ENCODE measurements around the gene SUSD2. TPM values are rescaled to one million over a fixed set of nuclear protein-coding genes. Genes with fewer than 3 reads are reported as not detected.
"Not testable (repeated sequence)": the region's sequence is repeated elsewhere in the genome, so short reads cannot be mapped to it uniquely, and the experiment has no call there.

The SUSD2 gene
- total RNA-seq, 1 experiment from 2014 or later, result 0.20 TPM

- H3K36me3 ChIP-seq, result no peaks in the 10 kb centered on the region
- no peak overlapping the region for H3K4me3 ChIP-seq
- DNase-seq, result no peak
- H3K27me3 ChIP-seq, result no peaks in the 10 kb centered on the region
- H3K9me3 ChIP-seq, result no peaks in the 10 kb centered on the region
These were observed 54.0 kb downstream of the SUSD2 start for GRCh38 chr22:24235315-24235714.

- H3K9me3 ChIP-seq, result no peaks in the 10 kb centered on the region
- no peak overlapping the region for H3K4me3 ChIP-seq
- DNase-seq, result no peak
- no peaks in the 10 kb centered on the region for H3K36me3 ChIP-seq
- H3K27me3 ChIP-seq, result no peaks in the 10 kb centered on the region
These were observed 55.4 kb downstream of the SUSD2 start for GRCh38 chr22:24236656-24237055.

- not testable (repeated sequence) for DNase-seq, H3K4me3 ChIP-seq, H3K27me3 ChIP-seq, H3K36me3 ChIP-seq, H3K9me3 ChIP-seq
These were observed 56.9 kb downstream of the SUSD2 start for GRCh38 chr22:24238101-24238694.

Other genes with a start within 250 kb of the SUSD2 start
- gene GSTT2B, start 220.3 kb upstream of the SUSD2 start, total RNA-seq (2014; rRNA removed; shearing (Covaris generic); ENCODE audit: low replicate concordance), result 23.8 and 23.9 TPM in 2 replicates
- 4.7 and 6.6 TPM in 2 replicates for gene DDTL, start 214.6 kb upstream of the SUSD2 start, total RNA-seq (2014; rRNA removed; shearing (Covaris generic); ENCODE audit: low replicate concordance)
- gene DDT, start 207.0 kb upstream of the SUSD2 start, total RNA-seq (2014; rRNA removed; shearing (Covaris generic); ENCODE audit: low replicate concordance), result 64.9 and 160 TPM in 2 replicates
- gene GSTT2, start 201.4 kb upstream of the SUSD2 start, total RNA-seq (2014; rRNA removed; shearing (Covaris generic); ENCODE audit: low replicate concordance), result 0.30 and 1.6 TPM in 2 replicates
- not detected in 2 replicates for gene GSTT4, start 176.0 kb upstream of the SUSD2 start, total RNA-seq (2014; rRNA removed; shearing (Covaris generic); ENCODE audit: low replicate concordance)
- 16.3 and 25.1 TPM in 2 replicates for gene CABIN1, start 170.2 kb upstream of the SUSD2 start, total RNA-seq (2014; rRNA removed; shearing (Covaris generic); ENCODE audit: low replicate concordance)
- gene GGT5, start 63.6 kb downstream of the SUSD2 start, total RNA-seq (2014; rRNA removed; shearing (Covaris generic); ENCODE audit: low replicate concordance), result not detected in 2 replicates
- 11.0 and 30.9 TPM in 2 replicates for gene SPECC1L, start 89.3 kb downstream of the SUSD2 start, total RNA-seq (2014; rRNA removed; shearing (Covaris generic); ENCODE audit: low replicate concordance)
- gene ADORA2A, start 246.1 kb downstream of the SUSD2 start, total RNA-seq (2014; rRNA removed; shearing (Covaris generic); ENCODE audit: low replicate concordance), result 0.16 and 2.0 TPM in 2 replicates